H1 (cell line): ENCODE measurements around the gene TTLL9. TPM values are rescaled to one million over a fixed set of nuclear protein-coding genes. Genes with fewer than 3 reads are reported as not detected.

Source experiments
- CTCF ChIA-PET: fragments of 300-600 bp; sonication (Branson Sonifier 250); formaldehyde crosslinking; loops from one replicate; lab custom pipeline; 2021; ENCODE audit not compliant: partially characterized antibody; lab: Charles Lee
- POLR2A ChIA-PET: fragments of 300-600 bp; sonication (Branson Sonifier 250); formaldehyde crosslinking; loops from one replicate; lab custom pipeline; 2021; ENCODE audit warnings: inconsistent platforms; ENCODE audit not compliant: partially characterized antibody; lab: Charles Lee
- DNase-seq, 2 experiments: peaks; one replicate each; pipeline versions ENCODE4 v3.0.0 to v3.0.0-alpha.2; 2010 to 2022; ENCODE audit warnings: low spot score in 2 of 2, low read depth in 1 of 2, mixed read lengths in 1 of 2
- FAIRE-seq: peaks from 2 replicates; lab custom pipeline; 2011; peaks lifted over from hg19 to GRCh38; lab: Jason Lieb, UNC
- H2AFZ ChIP-seq: 2 replicates; pipeline ENCODE4 v1.8.1; 2012; ENCODE audit warnings: low read length, inconsistent platforms
- H2AK5ac ChIP-seq: 2 replicates; pipeline ENCODE4 v1.6.1; 2013; ENCODE audit warnings: low read depth, low read length
- H2BK120ac ChIP-seq: replicated peaks from 2 replicates; pipeline ENCODE3; 2013; ENCODE audit warnings: low read depth, low read length, inconsistent platforms
- H2BK12ac ChIP-seq: 2 replicates; pipeline ENCODE4 v1.6.1; 2013; ENCODE audit warnings: low read depth, low read length
- H2BK15ac ChIP-seq: 2 replicates; pipeline ENCODE4 v1.6.1; 2013; ENCODE audit warnings: low read length
- H2BK20ac ChIP-seq: 2 replicates; pipeline ENCODE4 v1.6.1; 2013; ENCODE audit warnings: low read length
- H2BK5ac ChIP-seq: 2 replicates; pipeline ENCODE4 v1.6.1; 2013; ENCODE audit warnings: low read depth, low read length
- H3K14ac ChIP-seq: 2 replicates; pipeline ENCODE4 v1.6.1; 2013; ENCODE audit warnings: inconsistent platforms; ENCODE audit not compliant: insufficient read length
- H3K18ac ChIP-seq: 2 replicates; pipeline ENCODE4 v1.6.1; 2013; ENCODE audit warnings: low read length; ENCODE audit errors: extremely low read depth
- H3K23ac ChIP-seq: 2 replicates; pipeline ENCODE4 v1.6.1; 2013; ENCODE audit warnings: inconsistent platforms; ENCODE audit not compliant: insufficient read length
- H3K23me2 ChIP-seq: 2 replicates; pipeline ENCODE4 v1.6.1; 2013; ENCODE audit warnings: low read depth, low read length
- H3K27ac ChIP-seq: 2 replicates; pipeline ENCODE4 v1.6.1; 2011; ENCODE audit warnings: low read depth, low read length, inconsistent platforms
- H3K27me3 ChIP-seq, 4 experiments: replicated peaks in 1 of 4; 1 replicate in 1 of 4; 2 replicates in 3 of 4; pipeline versions ENCODE4 v1.6.1 to v1.8.1; 2011 to 2013; ENCODE audit warnings: low read length in 3 of 4, mild to moderate bottlenecking in 3 of 4, inconsistent platforms in 2 of 4, mixed read lengths in 2 of 4, moderate library complexity in 1 of 4; ENCODE audit not compliant: control insufficient read depth in 3 of 4, insufficient read depth in 3 of 4; ENCODE audit errors: extremely low read depth in 1 of 4
- H3K36me3 ChIP-seq, 4 experiments: 2 replicates each; pipeline versions ENCODE4 v1.6.1 to v1.8.1; 2011 to 2013; ENCODE audit warnings: mild to moderate bottlenecking in 4 of 4, low read length in 3 of 4, moderate library complexity in 2 of 4, control low read depth in 1 of 4, inconsistent platforms in 1 of 4; ENCODE audit not compliant: insufficient read depth in 4 of 4, control insufficient read depth in 2 of 4
- H3K4ac ChIP-seq: replicated peaks from 2 replicates; pipeline ENCODE3; 2013; ENCODE audit warnings: low read length, low read depth, mixed read lengths, inconsistent platforms; ENCODE audit not compliant: insufficient read length
- H3K4me1 ChIP-seq, 4 experiments: replicated peaks in 1 of 4; 1 replicate in 1 of 4; 2 replicates in 3 of 4; pipeline versions ENCODE4 v1.6.1 to v1.8.1; 2011 to 2013; ENCODE audit warnings: low read length in 3 of 4, inconsistent platforms in 2 of 4, mixed read lengths in 1 of 4; ENCODE audit not compliant: insufficient read depth in 4 of 4, control insufficient read depth in 3 of 4
- H3K4me2 ChIP-seq, 2 experiments: 2 replicates each; pipeline versions ENCODE4 v1.6.1 to v1.8.1; 2011 to 2013; ENCODE audit warnings: low read depth in 2 of 2, low read length in 2 of 2, control low read depth in 1 of 2, inconsistent platforms in 1 of 2, mild to moderate bottlenecking in 1 of 2; ENCODE audit not compliant: insufficient read depth in 1 of 2
- H3K4me3 ChIP-seq, 4 experiments: fragments of 200-600, 300-600 bp in 1 of 4; sonication (generic), shearing (Covaris generic), sonication (Bioruptor Twin) in 1 of 4; 2 replicates each; pipeline versions ENCODE4 v1.5.1 to v1.8.1; 2011 to 2016; ENCODE audit warnings: low read length in 4 of 4, low read depth in 3 of 4, control low read depth in 2 of 4, inconsistent platforms in 2 of 4, mild to moderate bottlenecking in 2 of 4, mixed read lengths in 1 of 4, moderate library complexity in 1 of 4; ENCODE audit not compliant: insufficient read depth in 2 of 4; ENCODE audit errors: extremely low read depth in 1 of 4
- H3K56ac ChIP-seq: replicated peaks from 2 replicates; pipeline ENCODE3; 2013; ENCODE audit warnings: low read depth, mild to moderate bottlenecking, mixed read lengths, low read length, inconsistent platforms; ENCODE audit not compliant: insufficient read length
- H3K79me1 ChIP-seq: 2 replicates; pipeline ENCODE4 v1.6.1; 2013; ENCODE audit warnings: low read depth, low read length, control low read depth
- H3K79me2 ChIP-seq, 2 experiments: 2 replicates each; pipeline versions ENCODE4 v1.6.1 to v1.8.1; 2012 to 2013; ENCODE audit warnings: low read length in 2 of 2, mild to moderate bottlenecking in 2 of 2, inconsistent platforms in 1 of 2; ENCODE audit not compliant: insufficient read depth in 2 of 2, control insufficient read depth in 1 of 2
- H3K9ac ChIP-seq, 4 experiments: replicated peaks in 1 of 4; 1 replicate in 1 of 4; 2 replicates in 3 of 4; pipeline versions ENCODE4 v1.6.1 to v1.8.1; 2011 to 2013; ENCODE audit warnings: low read depth in 3 of 4, low read length in 3 of 4, control low read depth in 2 of 4, mild to moderate bottlenecking in 2 of 4, moderate library complexity in 2 of 4, inconsistent platforms in 1 of 4; ENCODE audit errors: extremely low read depth in 1 of 4
- H3K9me3 ChIP-seq, 2 experiments: 2 replicates each; pipeline versions ENCODE4 v1.6.1 to v1.8.1; 2012 to 2013; ENCODE audit warnings: mild to moderate bottlenecking in 2 of 2, moderate library complexity in 2 of 2, control low read depth in 1 of 2, inconsistent platforms in 1 of 2, low read depth in 1 of 2, low read length in 1 of 2, mixed read lengths in 1 of 2; ENCODE audit not compliant: insufficient read depth in 2 of 2
- H4K20me1 ChIP-seq, 2 experiments: replicated peaks in 1 of 2; 2 replicates each; pipeline versions ENCODE3 to v1.8.1; 2011 to 2013; ENCODE audit warnings: inconsistent platforms in 2 of 2, low read length in 2 of 2, mild to moderate bottlenecking in 1 of 2; ENCODE audit not compliant: insufficient read depth in 2 of 2, control insufficient read depth in 1 of 2
- H4K5ac ChIP-seq: 2 replicates; pipeline ENCODE4 v1.6.1; 2013; ENCODE audit warnings: low read length, low read depth, mixed read lengths, inconsistent platforms; ENCODE audit not compliant: insufficient read length
- H4K8ac ChIP-seq: 2 replicates; pipeline ENCODE4 v1.8.0; 2013; ENCODE audit warnings: mild to moderate bottlenecking, moderate library complexity, low read length, inconsistent platforms; ENCODE audit not compliant: insufficient read depth; ENCODE audit errors: extremely low read depth
- H4K91ac ChIP-seq: replicated peaks from 2 replicates; pipeline ENCODE3; 2013; ENCODE audit warnings: low read length, mixed read lengths, inconsistent platforms; ENCODE audit not compliant: insufficient read length
- BCL11A ChIP-seq, 2 experiments: IDR thresholded peaks; one replicate each; pipeline ENCODE4 v1.6.1; 2011; ENCODE audit warnings: low read depth in 2 of 2, low read length in 2 of 2, mild to moderate bottlenecking in 2 of 2
- NRF1 ChIP-seq: IDR thresholded peaks from 2 replicates; pipeline ENCODE4 v1.6.1; 2011; ENCODE audit warnings: mild to moderate bottlenecking, low read depth, low read length, improper control_type of control experiment
- POLR2A ChIP-seq, 2 experiments: IDR thresholded peaks; 1 replicate in 1 of 2; 2 replicates in 1 of 2; pipeline ENCODE4 v1.6.1; 2011; ENCODE audit warnings: low read depth in 2 of 2, low read length in 2 of 2, mild to moderate bottlenecking in 2 of 2; ENCODE audit errors: control extremely low read depth in 1 of 2
- SAP30 ChIP-seq: fragments of 300-600 bp; sonication (generic); IDR thresholded peaks from 2 replicates; pipeline ENCODE4 v1.7.1; 2012; ENCODE audit warnings: low read length, moderate library complexity, mild to moderate bottlenecking, inconsistent platforms; ENCODE audit not compliant: insufficient read depth, insufficient replicate concordance
- SP4 ChIP-seq: IDR thresholded peaks from 2 replicates; pipeline ENCODE4 v1.6.1; 2012; ENCODE audit warnings: low read length, inconsistent platforms
- SUZ12 ChIP-seq: fragments of 200-600 bp; sonication (generic); IDR thresholded peaks from 2 replicates; pipeline ENCODE4 v1.6.1; 2012; ENCODE audit warnings: mild to moderate bottlenecking, inconsistent platforms, low read length, moderate library complexity, mixed read lengths
- TAF7 ChIP-seq: optimal IDR thresholded peaks from 2 replicates; pipeline ENCODE3; 2011; ENCODE audit warnings: low read depth, mild to moderate bottlenecking, inconsistent platforms, low read length, moderate library complexity, borderline replicate concordance
- TEAD4 ChIP-seq: IDR thresholded peaks from 2 replicates; pipeline ENCODE4 v1.6.1; 2012; ENCODE audit warnings: low read depth, low read length, inconsistent platforms, mixed read lengths
- WGBS, 2 experiments: shearing (Covaris generic) in 1 of 2; methylation state at CpG; one replicate each; pipeline versions ENCODE4 v1.1.6 to v1.1.7; 2013 to 2015; ENCODE audit warnings: low lambda C conversion rate in 2 of 2, mixed read lengths in 2 of 2, inconsistent platforms in 1 of 2, low coverage in 1 of 2, missing lambda C conversion rate in 1 of 2; ENCODE audit not compliant: insufficient replicate concordance in 2 of 2, insufficient coverage in 1 of 2, insufficient read length in 1 of 2; ENCODE audit errors: extremely low coverage in 1 of 2, missing lambda C conversion rate in 1 of 2; 5-methylcytosine and 5-hydroxymethylcytosine counted together
- polyA plus RNA-seq, 7 experiments: library from polyadenylated mRNA; depleted of rRNA in 3 of 7; stranded (reverse) in 5 of 7; unstranded in 2 of 7; fragments of >200 nt in 5 of 7; fragments of 200-250 nt in 2 of 7; gene quantifications; 1 replicate in 5 of 7; 2 replicates in 1 of 7; 4 replicates in 1 of 7; pipeline versions ENCODE4 v1.2.1 to v1.2.3, GENCODE V29; 2011 to 2013; ENCODE audit warnings: missing spikeins in 2 of 7, mixed read lengths in 2 of 7
- total RNA-seq: library from RNA; stranded (reverse); fragmentation: NEBNext Ultra II Directional; extraction: Animal tissue kit (Norgen Biotek cat#: 25700); gene quantifications from 2 replicates; pipeline ENCODE4 v1.2.1, GENCODE V29; 2021
- TF ChIP-seq, protein P1 (sequence below): IDR thresholded peaks from 2 replicates; pipeline ENCODE4 v1.6.1; 2011; ENCODE audit warnings: low read depth, mild to moderate bottlenecking, low read length; ENCODE audit not compliant: insufficient read depth

Gene TTLL9
- total and polyA plus RNA-seq, 2 of the 8 experiments (the other 6 are each of a cell fraction or from before 2014, with no cell fraction given), result 0.06 TPM; not detected in 1

DNA sequence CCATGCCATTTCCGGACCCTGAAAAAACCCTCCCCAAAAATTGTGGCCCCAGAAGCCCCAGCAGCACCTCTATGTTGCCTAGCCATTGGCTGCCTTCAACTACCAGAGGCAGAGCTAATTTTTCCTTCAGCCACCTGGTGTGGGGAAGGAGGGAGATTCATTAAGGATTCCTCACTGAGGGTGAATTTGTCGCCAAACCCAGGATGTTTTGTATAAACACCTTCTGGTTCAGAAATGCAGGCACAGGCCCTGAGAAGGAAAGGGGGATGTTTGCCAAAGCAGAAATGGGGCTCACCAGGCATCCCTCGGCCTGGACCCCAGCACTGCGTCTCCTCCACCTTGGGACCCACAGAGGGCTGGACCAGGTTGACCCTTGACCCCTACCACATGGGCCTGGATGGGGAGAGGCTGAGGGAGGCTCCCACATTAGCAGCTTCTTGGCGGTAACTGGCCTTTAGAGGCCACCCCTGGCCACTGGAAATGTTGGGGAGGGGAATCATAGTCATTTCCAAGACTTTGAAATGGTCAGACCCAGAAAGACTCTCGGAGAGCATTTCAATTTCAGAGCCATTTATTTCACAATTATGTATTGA is 83.2 kb downstream of the TTLL9 start:
- no peak overlapping the region for H4K5ac ChIP-seq
- CTCF ChIA-PET, result interaction anchor here (0.7 to 8.3 kb wide), 15 partner anchors 10 to 130 kb away, joined by 3 to 88 read pairs (median 7); no protein-coding TSS in a partner anchor
- H3K23me2 ChIP-seq, result peaks cover 2% of the 10 kb centered on the region; the same call in 1 of the 2 replicates
- H2BK120ac ChIP-seq, result no peak overlapping the region
- no peaks in the 10 kb centered on the region for H3K27me3 ChIP-seq
- H2AK5ac ChIP-seq, result no peak overlapping the region
- H2BK12ac ChIP-seq, result no peak overlapping the region
- H3K79me2 ChIP-seq, result peaks cover 7 to 21% of the 10 kb centered on the region in 2 experiments; a peak in 3 of 4 replicates
- no peak overlapping the region for H3K4ac ChIP-seq
- H3K14ac ChIP-seq, result no peak overlapping the region
- H4K8ac ChIP-seq, result no peak overlapping the region
- POLR2A ChIA-PET, result interaction anchor here (2.2 kb wide), 1 partner anchor 11 kb away, joined by 15 read pairs; no protein-coding TSS in a partner anchor
- no peaks in the 10 kb centered on the region; a peak in 2 of 4 replicates for H3K9me3 ChIP-seq
- no peak overlapping the region for H2AFZ ChIP-seq
- no peak overlapping the region for H3K56ac ChIP-seq
- no peak overlapping the region for H3K4me2 ChIP-seq
- peaks cover 0 to 6% (median 1%) of the 10 kb centered on the region in 4 experiments; a peak in 3 of 7 replicates for H3K4me1 ChIP-seq
- no peak overlapping the region for H3K9ac ChIP-seq
- H4K91ac ChIP-seq, result no peak overlapping the region
- no peak overlapping the region for H3K18ac ChIP-seq
- H3K23ac ChIP-seq, result no peak overlapping the region
- H2BK5ac ChIP-seq, result no peak overlapping the region
- FAIRE-seq, result no peak
- no peaks in the 10 kb centered on the region; the same call in 1 of the 2 replicates for H3K79me1 ChIP-seq
- no peak overlapping the region for H2BK20ac ChIP-seq
- H2BK15ac ChIP-seq, result no peak overlapping the region
- H3K36me3 ChIP-seq, result peaks cover 2 to 10% (median 9%) of the 10 kb centered on the region in 4 experiments; a peak in 6 of 8 replicates
- peaks cover 4 to 6% of the 10 kb centered on the region in 2 experiments for H4K20me1 ChIP-seq
- no peak overlapping the region for H3K27ac ChIP-seq
- 82% methylated on average over 6 of the region's 6 CpGs; no CpG with 5 or more reads in 1 of the 2 experiments for WGBS, 2 experiments
- H3K4me3 ChIP-seq, result no peak overlapping the region
- no peak for DNase-seq
- no peak for TF ChIP-seq TEAD4
- TF ChIP-seq TAF7, result no peak
- TF ChIP-seq, protein P1, sequence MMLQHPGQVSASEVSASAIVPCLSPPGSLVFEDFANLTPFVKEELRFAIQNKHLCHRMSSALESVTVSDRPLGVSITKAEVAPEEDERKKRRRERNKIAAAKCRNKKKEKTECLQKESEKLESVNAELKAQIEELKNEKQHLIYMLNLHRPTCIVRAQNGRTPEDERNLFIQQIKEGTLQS, result no peak
- TF ChIP-seq SUZ12, result no peak
- no peak for TF ChIP-seq BCL11A (IDR thresholded peaks at IDR 0.05; ENCODE audit: low read depth in 2 of 2, low read length in 2 of 2)
- no peak for TF ChIP-seq POLR2A (IDR thresholded peaks at IDR 0.05; ENCODE audit: control extremely low read depth in 1 of 2, low read depth in 2 of 2, low read length in 2 of 2)
- TF ChIP-seq SAP30, result no peak
- TF ChIP-seq SP4, result no peak
- TF ChIP-seq NRF1, result no peak
